Stimulated activated memory B cell treated with anti-CD40 and anti-IgM and Interleukin-4, amounts not matched to agents 10 μg/mL and 1 μg/mL and 100 μg/mL, for 72 hours (primary cell): Measurements from ENCODE around the gene PRMT7.

Source experiments
- ATAC-seq: fragments of 150-1000 bp; cut with Tn5 transposase; 2 replicates; pipeline ENCODE4 v1.10.0; 2021
- H3K27ac Mint-ChIP-seq: one replicate; pipeline ENCODE4 v1.8.0; 2022; ENCODE audit warnings: mild to moderate bottlenecking, mixed read lengths
- H3K27me3 Mint-ChIP-seq: one replicate; pipeline ENCODE4 v1.8.0; 2022; ENCODE audit warnings: mixed read lengths
- H3K36me3 Mint-ChIP-seq: one replicate; pipeline ENCODE4 v1.8.0; 2022; ENCODE audit warnings: mixed read lengths
- H3K4me1 Mint-ChIP-seq: one replicate; pipeline ENCODE4 v1.8.0; 2022; ENCODE audit warnings: mixed read lengths
- H3K4me3 Mint-ChIP-seq: one replicate; pipeline ENCODE4 v1.8.0; 2022; ENCODE audit warnings: mild to moderate bottlenecking, moderate library complexity, mixed read lengths
- H3K9me3 Mint-ChIP-seq: one replicate; pipeline ENCODE4 v1.8.0; 2022; ENCODE audit warnings: mixed read lengths

PRMT7 gene

DNA sequence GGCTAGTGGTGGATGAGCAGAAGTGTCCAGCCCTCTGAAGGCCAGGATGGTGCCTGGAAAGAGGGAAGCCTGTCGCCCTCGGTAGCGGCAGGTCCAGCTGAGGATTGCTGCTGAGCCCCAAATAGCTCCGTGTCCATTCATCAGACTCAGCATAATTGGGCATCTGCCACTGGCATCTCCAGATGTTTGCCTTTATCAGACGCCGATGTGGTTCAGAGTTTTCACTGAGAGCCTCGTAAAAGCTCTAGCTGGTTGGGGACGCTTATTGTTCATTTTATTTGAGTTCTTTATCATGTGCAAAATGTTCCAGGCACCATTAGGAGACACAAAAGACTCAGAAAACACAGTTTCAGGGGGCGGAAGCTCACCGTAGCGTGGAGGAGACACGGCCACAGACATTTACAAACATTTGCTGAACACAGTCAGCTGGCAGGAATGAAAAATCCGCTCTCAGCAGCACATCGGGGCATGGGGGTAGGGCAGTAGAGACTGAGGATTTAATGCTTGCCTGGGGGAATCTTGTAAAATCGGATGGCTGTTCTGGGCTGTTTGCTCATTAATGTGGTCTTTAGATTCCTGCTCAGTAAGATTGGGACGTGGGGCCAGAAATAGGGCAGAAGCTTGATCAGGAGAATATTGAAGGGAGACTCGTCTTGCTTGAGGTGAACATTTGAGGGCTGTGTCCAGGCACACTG, 95.8 kb downstream of the PRMT7 start:
- Mint-ChIP-seq H3K36me3 (no peaks in the 10 kb centered on the region), H3K9me3 (no peaks in the 10 kb centered on the region), H3K4me3 (no peak overlapping the region), H3K27me3 (no peaks in the 10 kb centered on the region), H3K4me1 (peaks cover 8% of the 10 kb centered on the region), H3K27ac (no peak overlapping the region)
- ATAC-seq: no peak
